Esophagus mucosa (tissue), 1 donor: Measurements from ENCODE around the gene RARB. TPM values are rescaled to one million over a fixed set of nuclear protein-coding genes. Genes with fewer than 3 reads are reported as not detected.
A peak's percentile ranks its signal among the peaks of the same experiment; 100 is the strongest.

Experiments
- ATAC-seq: fragments of 200-7000 bp; cut with Tn5 transposase; one replicate; pipeline ENCODE4 v1.9.1; 2020
- total RNA-seq: library from RNA; stranded (reverse); gene quantifications from one replicate; pipeline ENCODE4 v1.2.4, GENCODE V29; 2023
- donor health status: DM: yes; HTN: yes; CAD: no.

The RARB gene
- 2.5 TPM for total RNA-seq

- ATAC-seq = peak; percentile 91
These were observed at the start of gene RARB for GRCh38 chr3:25427942-25428788. TSS of gene RARB (plus strand) at chr3:25428263. CDS start at chr3:25428732, 469 bp downstream.

DNA sequence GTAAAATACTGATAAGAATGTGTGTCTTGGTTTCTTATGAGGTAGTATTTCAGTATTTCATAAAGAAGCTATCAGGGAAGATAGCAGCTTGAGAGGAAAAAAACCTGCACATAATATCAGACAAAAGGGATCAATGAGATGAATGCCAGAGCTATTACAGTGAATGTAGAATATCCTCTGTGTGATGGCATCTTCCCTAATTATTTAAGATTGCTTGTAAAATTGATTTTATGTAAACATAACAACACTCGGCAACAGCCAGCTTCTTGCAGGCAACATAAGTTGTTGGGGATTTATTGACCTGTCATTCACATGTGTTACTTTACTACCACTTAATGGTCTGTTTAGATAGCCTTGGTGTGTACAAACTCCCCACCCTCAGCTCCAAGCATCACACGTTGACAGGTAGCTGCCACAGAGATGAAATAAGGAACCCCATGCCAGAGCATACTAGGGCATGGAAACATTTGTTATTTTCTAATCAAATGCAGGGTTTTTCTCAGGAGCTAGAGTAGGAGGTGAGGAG, 49.2 kb upstream of the RARB start:
- ATAC-seq = no peak

DNA sequence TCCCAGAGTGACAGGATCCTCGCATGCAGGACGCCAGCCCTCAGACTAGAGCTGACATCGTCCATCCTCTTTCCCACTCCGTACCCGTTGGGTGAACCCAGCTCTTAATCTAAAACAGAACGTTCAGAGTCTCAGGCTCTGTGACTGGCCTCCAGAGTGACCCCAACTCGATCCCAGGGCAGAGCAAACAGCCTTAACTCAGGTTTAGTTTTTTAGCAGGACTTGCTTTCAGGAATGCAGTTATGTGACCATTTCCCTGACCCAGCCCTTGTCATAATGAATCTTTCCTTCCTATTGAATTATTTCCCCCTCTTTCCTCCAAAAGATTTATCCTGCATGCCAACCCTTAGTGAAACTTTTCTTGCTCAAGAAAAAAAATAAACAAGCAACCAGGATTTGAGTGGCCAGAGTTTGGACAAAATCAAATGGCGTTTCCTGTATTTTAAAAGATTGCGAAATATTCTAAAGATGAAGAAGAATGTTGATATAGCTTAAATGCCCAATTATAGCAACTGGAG, 47.8 kb upstream of the RARB start:
- no peak for ATAC-seq

DNA sequence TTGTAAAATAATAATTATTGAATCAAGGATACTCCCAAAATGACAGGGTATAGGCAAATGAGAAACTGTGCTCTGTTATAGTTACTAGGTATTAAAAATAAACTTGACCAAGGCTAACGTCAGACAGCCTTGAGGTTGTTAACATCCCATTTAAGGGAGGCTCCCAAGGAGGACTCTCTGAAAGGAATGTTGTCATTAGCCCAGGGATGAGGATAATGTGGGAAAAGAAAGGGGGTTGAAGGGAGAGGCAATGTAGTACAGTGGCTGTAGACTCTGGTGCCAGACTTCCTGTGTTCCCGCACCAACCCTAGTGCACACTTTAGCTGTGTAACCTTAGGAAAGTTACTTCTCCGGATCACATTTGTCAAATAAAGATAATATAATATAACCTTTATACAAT, 47.0 kb upstream of the RARB start:
- ATAC-seq = no peak

GRCh38 chr3:25384471-25384870, 43.6 kb upstream of the RARB start:
- no peak for ATAC-seq

DNA sequence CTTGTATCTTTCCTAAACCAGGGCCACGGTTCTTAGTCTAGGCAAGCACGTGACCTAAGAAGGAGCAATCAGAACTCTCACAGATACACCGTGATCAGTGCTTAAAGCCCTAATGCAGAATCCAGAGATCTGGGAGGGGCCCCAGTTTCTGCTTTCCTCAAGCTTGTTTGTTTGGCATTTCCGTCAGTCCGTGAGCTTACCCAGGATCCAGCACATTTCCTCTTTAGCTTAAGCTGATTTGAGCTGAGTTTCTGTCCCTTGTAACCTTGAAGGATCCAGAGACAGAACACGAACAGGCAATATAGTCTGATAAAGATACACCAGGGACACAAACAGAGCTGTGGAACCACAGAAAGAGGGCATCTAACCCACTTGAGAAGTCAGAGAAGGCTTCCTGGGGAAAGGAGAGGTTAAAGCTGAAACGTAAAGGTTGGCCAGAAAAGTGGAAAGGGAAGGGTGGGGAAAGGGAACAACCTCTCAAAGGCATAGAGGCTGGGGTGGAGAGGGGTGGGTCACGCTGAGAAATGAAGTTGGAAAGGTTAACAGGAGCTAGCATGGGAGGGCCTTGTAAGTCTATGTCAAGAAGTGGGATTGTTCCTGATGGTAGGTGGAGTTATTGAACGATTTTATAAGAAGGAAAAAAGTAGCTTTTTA, 42.1 kb upstream of the RARB start:
- ATAC-seq = no peak

DNA sequence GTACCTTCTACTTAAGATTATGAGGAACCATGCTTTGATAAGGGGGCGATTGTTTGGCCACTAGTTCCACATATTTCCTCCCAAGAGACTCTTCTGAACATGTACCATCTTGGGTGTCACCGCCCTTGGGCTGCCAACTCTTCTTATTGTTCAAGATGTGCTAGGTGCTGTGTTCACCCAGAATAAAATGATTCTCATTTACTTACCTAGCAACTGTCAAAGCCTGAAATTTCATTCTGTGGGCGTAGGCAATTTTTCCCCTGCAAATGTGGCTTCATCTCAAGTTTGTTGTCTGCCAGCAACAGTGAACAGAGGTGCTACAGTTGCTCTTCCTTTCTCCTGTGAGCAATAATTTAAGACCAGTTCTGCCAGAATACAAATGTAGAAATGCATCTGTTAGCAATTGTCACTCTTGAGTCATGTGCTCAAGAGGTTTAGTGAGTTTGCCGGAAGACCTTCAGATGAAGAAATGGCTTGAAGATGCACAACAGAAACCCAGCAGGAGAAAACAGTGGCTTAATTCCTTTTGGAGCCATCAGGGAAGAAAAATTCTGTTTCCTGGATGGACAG, 41.3 kb upstream of the RARB start:
- peak; percentile 81 for ATAC-seq

DNA sequence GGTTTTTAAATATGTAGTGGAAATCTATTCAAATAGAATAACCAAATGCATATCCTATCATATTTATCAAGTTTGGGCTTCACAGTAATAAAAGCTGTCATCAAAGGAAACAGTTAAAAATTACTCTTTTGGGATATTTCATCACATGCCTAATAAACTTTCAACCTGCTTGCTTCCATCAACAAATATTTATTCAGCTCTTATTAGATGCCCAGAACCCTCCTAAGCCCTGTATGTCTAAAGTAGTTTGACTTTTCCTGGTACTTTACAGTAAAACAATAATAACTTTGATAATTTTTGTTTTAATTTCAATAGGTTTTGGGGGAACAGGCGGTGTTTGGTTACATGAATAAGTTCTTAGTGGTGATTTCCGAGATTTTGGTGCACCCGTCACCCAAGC, 37.5 kb upstream of the RARB start:
- ATAC-seq = no peak

DNA sequence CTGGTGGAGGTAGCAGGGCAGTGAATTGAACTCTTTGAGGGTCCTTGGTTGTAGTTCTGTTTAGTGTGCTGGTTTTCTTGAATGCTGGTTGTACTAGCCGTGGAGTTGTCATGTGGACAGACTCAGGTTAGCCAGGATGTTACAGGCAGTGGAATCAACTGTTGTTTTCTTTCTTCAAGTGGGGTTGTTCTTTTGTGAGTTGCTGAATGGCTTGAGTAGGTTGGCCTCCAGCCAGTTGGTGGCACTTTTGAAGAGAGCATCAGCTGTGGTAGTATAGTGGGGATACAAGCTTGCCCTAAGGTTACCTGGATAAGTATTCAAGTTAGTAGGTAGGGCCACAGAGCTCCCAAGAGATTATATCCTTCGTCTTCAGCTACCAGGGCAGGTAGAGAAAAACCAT, 31.8 kb upstream of the RARB start:
- ATAC-seq = no peak

GRCh38 chr3:25396686-25397085, 31.4 kb upstream of the RARB start:
- peak; percentile 99 for ATAC-seq

- peak; percentile 41 for ATAC-seq
These were observed 30.9 kb upstream of the RARB start for GRCh38 chr3:25397150-25397549.

DNA sequence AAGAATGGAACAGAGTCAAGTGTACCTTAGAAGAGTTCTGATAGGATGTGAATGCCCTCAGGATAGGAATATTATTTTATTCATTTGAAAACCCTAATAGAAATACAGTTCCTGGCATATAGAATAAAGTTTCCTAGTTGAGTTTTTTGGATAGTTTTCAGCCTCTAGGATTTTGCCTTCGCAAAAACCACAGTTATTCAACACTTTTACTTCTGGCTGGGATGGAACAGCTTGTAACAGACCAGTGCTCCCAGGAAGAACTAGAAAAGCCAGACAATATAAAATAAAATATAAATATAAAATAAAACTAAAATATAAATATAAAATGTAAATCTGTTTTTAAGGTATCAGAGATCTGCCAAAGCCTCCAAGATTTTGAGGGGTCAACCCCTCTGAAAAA, 27.5 kb upstream of the RARB start:
- no peak for ATAC-seq

DNA sequence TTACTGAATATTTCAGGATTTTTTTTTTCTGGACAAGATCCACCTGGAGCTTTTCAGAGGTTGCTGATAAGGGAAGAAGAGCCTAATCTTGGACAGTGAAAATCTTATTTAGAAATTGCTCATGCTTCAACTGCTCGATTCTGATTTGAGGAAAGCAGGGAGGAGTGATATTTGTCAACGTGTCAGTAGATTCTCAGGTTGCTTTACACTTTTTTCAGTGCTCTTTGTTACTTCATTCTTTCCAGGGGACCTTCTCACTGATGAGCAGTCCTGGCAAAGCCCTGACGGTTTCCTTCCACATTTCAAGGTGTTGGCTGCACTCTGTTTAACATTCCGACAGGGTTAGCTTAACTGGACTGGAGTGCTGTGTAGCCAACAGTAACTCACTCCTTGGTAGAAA, 24.1 kb upstream of the RARB start:
- no peak for ATAC-seq

DNA sequence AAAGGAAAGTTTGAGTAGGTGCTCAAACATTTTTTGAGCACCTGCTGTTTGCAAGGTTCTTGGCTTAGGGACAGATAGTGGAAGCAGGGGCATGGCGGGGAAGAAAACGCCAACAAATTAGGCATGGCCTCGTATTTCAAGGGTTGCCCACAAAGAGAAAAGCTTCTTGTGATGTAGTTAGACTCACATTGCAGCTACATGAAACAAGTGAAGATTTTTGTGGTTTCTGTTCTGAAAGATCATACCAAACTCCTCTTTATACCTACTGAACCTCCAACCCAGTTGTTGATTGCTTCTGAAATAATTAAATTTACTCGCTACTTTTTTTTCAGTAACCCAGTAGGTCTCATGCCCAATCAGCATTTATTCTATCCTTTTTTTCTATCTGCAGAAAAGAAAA, 23.5 kb upstream of the RARB start:
- no peak for ATAC-seq

- ATAC-seq = no peak
These were observed 22.7 kb upstream of the RARB start for GRCh38 chr3:25405335-25405734.

GRCh38 chr3:25410703-25411102, 17.4 kb upstream of the RARB start:
- no peak for ATAC-seq

DNA sequence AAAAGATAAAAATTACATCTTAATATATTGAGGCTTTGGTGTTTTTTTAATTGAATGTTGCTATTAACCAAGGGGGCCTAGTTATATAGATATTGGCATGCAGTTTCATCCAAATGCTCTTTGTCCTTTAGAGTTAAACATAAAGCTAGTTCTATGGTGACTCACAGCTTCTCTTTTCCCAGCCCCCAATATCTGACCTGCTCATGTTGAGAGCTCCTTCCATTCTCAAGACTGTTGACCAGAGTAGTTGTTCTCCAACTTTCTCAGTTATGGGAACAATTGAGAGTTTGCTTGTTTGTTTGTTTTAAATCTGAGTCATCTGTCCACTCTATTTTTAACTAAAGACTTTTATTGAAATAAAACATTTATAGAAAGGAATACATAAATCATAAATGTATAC, 15.8 kb upstream of the RARB start:
- ATAC-seq = no peak

DNA sequence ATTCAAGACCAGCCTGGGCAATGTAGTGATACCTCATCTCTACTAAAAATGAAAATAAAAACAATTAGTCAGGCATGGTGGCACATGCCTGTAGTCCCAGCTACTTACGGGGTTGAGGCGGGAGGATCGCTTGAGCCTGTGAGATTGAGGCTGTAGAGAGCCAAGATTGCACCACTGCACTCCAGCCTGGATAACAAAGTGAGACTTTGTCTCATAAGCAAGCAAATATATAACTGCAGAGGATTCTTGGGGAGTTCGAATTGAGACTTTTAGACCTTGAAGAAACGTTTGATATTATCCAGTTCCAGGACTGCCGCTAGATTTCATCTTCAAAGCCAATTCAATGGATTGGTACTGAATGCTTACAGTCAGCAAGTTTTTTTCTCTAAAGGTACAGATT, 11.9 kb upstream of the RARB start:
- ATAC-seq = no peak

- no peak for ATAC-seq
These were observed 9.5 kb upstream of the RARB start for GRCh38 chr3:25418596-25418995.

DNA sequence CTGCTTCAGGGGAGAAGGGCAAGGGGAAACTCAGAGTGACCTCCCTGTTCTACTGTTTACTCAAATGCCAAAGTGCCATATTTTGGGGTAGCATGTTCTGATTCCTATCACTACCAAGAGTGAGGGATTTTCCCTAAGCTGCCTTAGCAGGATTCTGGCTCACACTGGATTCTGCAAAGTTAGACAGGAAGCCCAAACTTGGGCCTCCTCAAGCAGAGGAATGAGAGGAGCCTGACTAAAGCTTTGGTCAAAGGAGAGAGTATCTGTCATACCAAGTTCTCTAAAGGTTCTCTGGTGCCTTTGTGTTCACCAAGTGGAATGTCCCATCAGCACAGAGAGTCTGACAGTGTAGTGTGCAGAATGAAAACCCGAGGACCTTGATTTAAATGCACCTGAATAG, 8.8 kb upstream of the RARB start:
- ATAC-seq = no peak

DNA sequence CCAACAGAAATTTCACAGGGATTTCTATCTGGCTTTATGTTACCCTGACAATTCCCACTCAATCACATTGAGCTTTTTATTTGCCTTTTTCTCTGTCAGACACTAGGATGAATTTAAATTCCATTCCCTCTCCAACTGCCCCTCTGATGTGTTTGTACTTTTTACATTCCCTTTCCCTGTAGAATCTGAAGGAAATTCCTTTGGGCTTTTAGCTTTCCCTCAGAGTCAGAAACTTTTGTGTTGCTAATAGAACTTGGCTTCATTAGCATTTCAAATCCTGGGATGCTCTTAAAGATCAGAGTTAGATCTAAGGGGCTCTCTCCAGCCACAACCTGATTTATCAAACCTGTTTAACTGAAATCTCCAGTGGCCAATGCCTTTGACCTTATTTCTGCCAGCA, 7.9 kb upstream of the RARB start:
- no peak for ATAC-seq

- no peak for ATAC-seq
These were observed 7.2 kb upstream of the RARB start for GRCh38 chr3:25420885-25421284.

DNA sequence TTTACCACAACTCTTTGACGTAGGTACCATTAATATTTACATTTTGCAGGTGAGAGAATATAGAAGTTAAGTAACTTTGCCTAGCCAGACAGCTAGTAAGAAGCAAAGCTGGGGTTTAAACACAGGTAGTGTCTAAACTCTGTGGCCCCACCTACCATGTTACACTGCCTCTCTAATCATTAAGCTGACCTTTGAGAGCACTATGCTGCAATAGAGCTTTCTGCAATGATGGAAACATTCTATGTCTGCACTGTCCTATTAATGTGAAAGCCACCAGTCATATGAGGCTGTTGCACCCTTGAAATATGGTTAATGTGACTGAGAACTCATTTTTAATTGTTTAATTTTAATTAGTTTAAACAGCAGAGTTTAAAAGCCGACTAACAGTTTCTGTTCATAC, 6.3 kb upstream of the RARB start:
- ATAC-seq = no peak
